HepG2 (cell line): ENCODE measurements around the gene ACVR1B. TPM values are rescaled to one million over a fixed set of nuclear protein-coding genes. Genes with fewer than 3 reads are reported as not detected.

ENCODE experiments used
- KMT2B ChIP-seq: IDR thresholded peaks from 2 replicates; pipeline ENCODE4 v1.6.1; 2016; ENCODE audit warnings: missing genetic modification reagents, missing compliant biosample characterization
- NFE2L1 ChIP-seq: sonication (generic); formaldehyde crosslinking; IDR thresholded peaks from 2 replicates; pipeline ENCODE4 v1.4.0; 2020; ENCODE audit warnings: missing genetic modification reagents, mild to moderate bottlenecking, borderline replicate concordance
- PAWR ChIP-seq: sonication (generic); formaldehyde crosslinking; IDR thresholded peaks from 2 replicates; pipeline ENCODE4 v1.4.0; 2020; ENCODE audit warnings: missing genetic modification reagents, mild to moderate bottlenecking, borderline replicate concordance
- PITX1 ChIP-seq: sonication (generic); formaldehyde crosslinking; IDR thresholded peaks from 2 replicates; pipeline ENCODE4 v1.5.1; 2020; ENCODE audit warnings: mild to moderate bottlenecking, missing genetic modification reagents
- SNAI1 ChIP-seq: sonication (generic); formaldehyde crosslinking; IDR thresholded peaks from 2 replicates; pipeline ENCODE4 v1.5.0; 2020; ENCODE audit warnings: mild to moderate bottlenecking, missing genetic modification reagents, borderline replicate concordance
- ZFP82 ChIP-seq: sonication (generic); formaldehyde crosslinking; IDR thresholded peaks from 2 replicates; pipeline ENCODE4 v1.5.1; 2020; ENCODE audit warnings: mild to moderate bottlenecking, missing genetic modification reagents, borderline replicate concordance
- ZNF567 ChIP-seq: sonication (generic); formaldehyde crosslinking; IDR thresholded peaks from 2 replicates; pipeline ENCODE4 v1.8.1; 2023; ENCODE audit warnings: mild to moderate bottlenecking, missing genetic modification reagents, borderline replicate concordance
- ZNF7 ChIP-seq: IDR thresholded peaks from 2 replicates; pipeline ENCODE4 v1.6.1; 2016; ENCODE audit warnings: missing biosample characterization, missing genetic modification reagents
- polyA plus RNA-seq, 8 experiments: library from polyadenylated mRNA; depleted of rRNA in 3 of 8; stranded (reverse) in 7 of 8; unstranded in 1 of 8; fragments of >200 nt; fragmentation: Illumina TruSeq in 4 of 8; extraction: Trizol in 4 of 8; gene quantifications; 2 replicates each; pipeline versions ENCODE4 v1.2.1 to v1.2.3, GENCODE V29; 2011 to 2016; ENCODE audit warnings: low read depth in 4 of 8, missing spikeins in 1 of 8, mixed read lengths in 1 of 8; ENCODE audit not compliant: insufficient read depth in 1 of 8
- total RNA-seq, 5 experiments: library from RNA; depleted of rRNA; stranded (reverse); fragments of >200 nt; fragmentation: Illumina TruSeq; extraction: Trizol; gene quantifications; 2 replicates each; pipeline ENCODE4 v1.2.3, GENCODE V29; 2016; ENCODE audit warnings: low read depth in 1 of 5
- TF ChIP-seq, protein P1 (sequence below): sonication (generic); formaldehyde crosslinking; IDR thresholded peaks from 2 replicates; pipeline ENCODE4 v1.4.0; 2020; ENCODE audit warnings: mild to moderate bottlenecking, low read depth, missing genetic modification reagents
- TF ChIP-seq, protein P2 (sequence below): sonication (generic); formaldehyde crosslinking; IDR thresholded peaks from 2 replicates; pipeline ENCODE4 v1.4.0; 2020; ENCODE audit warnings: missing genetic modification reagents
- TF ChIP-seq, protein P3 (sequence below): sonication (generic); formaldehyde crosslinking; IDR thresholded peaks from 2 replicates; pipeline ENCODE4 v1.4.0; 2020; ENCODE audit warnings: mild to moderate bottlenecking, missing genetic modification reagents, borderline replicate concordance
- TF ChIP-seq, protein P4 (sequence below): sonication (generic); formaldehyde crosslinking; IDR thresholded peaks from 2 replicates; pipeline ENCODE4 v1.4.0; 2020; ENCODE audit warnings: missing genetic modification reagents

The ACVR1B gene
- total and polyA plus RNA-seq, 2 of the 13 experiments (the other 11 are each of a cell fraction or from before 2014, with no cell fraction given): 8.9 to 12.1 TPM

GRCh38 chr12:52032804-52033445, 81.4 kb downstream of the ACVR1B start (continued):
- TF ChIP-seq SNAI1 (CRISPR knock-in tag) (0 out of 2 replicates have a peak, but pooled peaks have one; percentile 34), ZNF567 (peak; percentile 37; the same call in 1 of the 2 replicates), ZNF7 (no peak), PITX1 (CRISPR knock-in tag) (no peak), NFE2L1 (no peak), PAWR (no peak), ZFP82 (CRISPR knock-in tag) (peak; percentile 63; the same call in 1 of the 2 replicates), KMT2B (no peak)
- TF ChIP-seq, protein P1, sequence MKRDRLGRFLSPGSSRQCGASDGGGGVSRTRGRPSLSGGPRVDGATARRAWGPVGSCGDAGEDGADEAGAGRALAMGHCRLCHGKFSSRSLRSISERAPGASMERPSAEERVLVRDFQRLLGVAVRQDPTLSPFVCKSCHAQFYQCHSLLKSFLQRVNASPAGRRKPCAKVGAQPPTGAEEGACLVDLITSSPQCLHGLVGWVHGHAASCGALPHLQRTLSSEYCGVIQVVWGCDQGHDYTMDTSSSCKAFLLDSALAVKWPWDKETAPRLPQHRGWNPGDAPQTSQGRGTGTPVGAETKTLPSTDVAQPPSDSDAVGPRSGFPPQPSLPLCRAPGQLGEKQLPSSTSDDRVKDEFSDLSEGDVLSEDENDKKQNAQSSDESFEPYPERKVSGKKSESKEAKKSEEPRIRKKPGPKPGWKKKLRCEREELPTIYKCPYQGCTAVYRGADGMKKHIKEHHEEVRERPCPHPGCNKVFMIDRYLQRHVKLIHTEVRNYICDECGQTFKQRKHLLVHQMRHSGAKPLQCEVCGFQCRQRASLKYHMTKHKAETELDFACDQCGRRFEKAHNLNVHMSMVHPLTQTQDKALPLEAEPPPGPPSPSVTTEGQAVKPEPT (CRISPR knock-in tag): 0 out of 2 replicates have a peak, but pooled peaks have one; percentile 26
- TF ChIP-seq, protein P2, sequence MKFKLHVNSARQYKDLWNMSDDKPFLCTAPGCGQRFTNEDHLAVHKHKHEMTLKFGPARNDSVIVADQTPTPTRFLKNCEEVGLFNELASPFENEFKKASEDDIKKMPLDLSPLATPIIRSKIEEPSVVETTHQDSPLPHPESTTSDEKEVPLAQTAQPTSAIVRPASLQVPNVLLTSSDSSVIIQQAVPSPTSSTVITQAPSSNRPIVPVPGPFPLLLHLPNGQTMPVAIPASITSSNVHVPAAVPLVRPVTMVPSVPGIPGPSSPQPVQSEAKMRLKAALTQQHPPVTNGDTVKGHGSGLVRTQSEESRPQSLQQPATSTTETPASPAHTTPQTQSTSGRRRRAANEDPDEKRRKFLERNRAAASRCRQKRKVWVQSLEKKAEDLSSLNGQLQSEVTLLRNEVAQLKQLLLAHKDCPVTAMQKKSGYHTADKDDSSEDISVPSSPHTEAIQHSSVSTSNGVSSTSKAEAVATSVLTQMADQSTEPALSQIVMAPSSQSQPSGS (CRISPR knock-in tag): peak; percentile 83; the same call in 1 of the 2 replicates
- TF ChIP-seq, protein P3, sequence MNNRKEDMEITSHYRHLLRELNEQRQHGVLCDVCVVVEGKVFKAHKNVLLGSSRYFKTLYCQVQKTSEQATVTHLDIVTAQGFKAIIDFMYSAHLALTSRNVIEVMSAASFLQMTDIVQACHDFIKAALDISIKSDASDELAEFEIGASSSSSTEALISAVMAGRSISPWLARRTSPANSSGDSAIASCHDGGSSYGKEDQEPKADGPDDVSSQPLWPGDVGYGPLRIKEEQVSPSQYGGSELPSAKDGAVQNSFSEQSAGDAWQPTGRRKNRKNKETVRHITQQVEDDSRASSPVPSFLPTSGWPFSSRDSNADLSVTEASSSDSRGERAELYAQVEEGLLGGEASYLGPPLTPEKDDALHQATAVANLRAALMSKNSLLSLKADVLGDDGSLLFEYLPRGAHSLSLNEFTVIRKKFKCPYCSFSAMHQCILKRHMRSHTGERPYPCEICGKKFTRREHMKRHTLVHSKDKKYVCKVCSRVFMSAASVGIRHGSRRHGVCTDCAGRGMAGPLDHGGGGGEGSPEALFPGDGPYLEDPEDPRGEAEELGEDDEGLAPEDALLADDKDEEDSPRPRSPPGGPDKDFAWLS (CRISPR knock-in tag): no peak
- TF ChIP-seq, protein P4, sequence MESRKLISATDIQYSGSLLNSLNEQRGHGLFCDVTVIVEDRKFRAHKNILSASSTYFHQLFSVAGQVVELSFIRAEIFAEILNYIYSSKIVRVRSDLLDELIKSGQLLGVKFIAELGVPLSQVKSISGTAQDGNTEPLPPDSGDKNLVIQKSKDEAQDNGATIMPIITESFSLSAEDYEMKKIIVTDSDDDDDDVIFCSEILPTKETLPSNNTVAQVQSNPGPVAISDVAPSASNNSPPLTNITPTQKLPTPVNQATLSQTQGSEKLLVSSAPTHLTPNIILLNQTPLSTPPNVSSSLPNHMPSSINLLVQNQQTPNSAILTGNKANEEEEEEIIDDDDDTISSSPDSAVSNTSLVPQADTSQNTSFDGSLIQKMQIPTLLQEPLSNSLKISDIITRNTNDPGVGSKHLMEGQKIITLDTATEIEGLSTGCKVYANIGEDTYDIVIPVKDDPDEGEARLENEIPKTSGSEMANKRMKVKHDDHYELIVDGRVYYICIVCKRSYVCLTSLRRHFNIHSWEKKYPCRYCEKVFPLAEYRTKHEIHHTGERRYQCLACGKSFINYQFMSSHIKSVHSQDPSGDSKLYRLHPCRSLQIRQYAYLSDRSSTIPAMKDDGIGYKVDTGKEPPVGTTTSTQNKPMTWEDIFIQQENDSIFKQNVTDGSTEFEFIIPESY: no peak
